H9 (cell line): ENCODE measurements around the gene ADAP2. TPM values are rescaled to one million over a fixed set of nuclear protein-coding genes. Genes with fewer than 3 reads are reported as not detected.

Experiments
- DNase-seq: peaks from one replicate; pipeline ENCODE4 v3.0.0-alpha.2; 2017
- H2AFZ ChIP-seq: one replicate; pipeline ENCODE4 v1.6.1; 2013; ENCODE audit warnings: mild to moderate bottlenecking, low read length, control low read depth, moderate library complexity
- H2AK5ac ChIP-seq: 2 replicates; pipeline ENCODE4 v1.6.1; 2013; ENCODE audit warnings: low read length, control low read depth, mixed read lengths; ENCODE audit not compliant: insufficient read length
- H2BK120ac ChIP-seq: one replicate; pipeline ENCODE4 v1.6.1; 2013; ENCODE audit warnings: low read depth, mild to moderate bottlenecking, low read length, control low read depth, inconsistent platforms; ENCODE audit not compliant: poor library complexity, severe bottlenecking
- H2BK12ac ChIP-seq: 2 replicates; pipeline ENCODE4 v1.6.1; 2013; ENCODE audit warnings: low read length, control low read depth, mixed read lengths, low read depth; ENCODE audit not compliant: insufficient read length
- H2BK15ac ChIP-seq: 2 replicates; pipeline ENCODE4 v1.6.1; 2013; ENCODE audit warnings: low read depth, low read length, control low read depth
- H2BK20ac ChIP-seq: one replicate; pipeline ENCODE4 v1.6.1; 2013; ENCODE audit warnings: low read depth, mild to moderate bottlenecking, low read length, control low read depth, inconsistent platforms; ENCODE audit not compliant: poor library complexity, severe bottlenecking
- H2BK5ac ChIP-seq: 2 replicates; pipeline ENCODE4 v1.6.1; 2013; ENCODE audit warnings: low read length, control low read depth, mixed read lengths; ENCODE audit not compliant: insufficient read length
- H3K14ac ChIP-seq: 2 replicates; pipeline ENCODE4 v1.6.1; 2013; ENCODE audit warnings: low read length, control low read depth; ENCODE audit not compliant: insufficient read depth
- H3K18ac ChIP-seq: 2 replicates; pipeline ENCODE4 v1.6.1; 2013; ENCODE audit warnings: low read depth, mild to moderate bottlenecking, mixed read lengths, low read length, control low read depth; ENCODE audit not compliant: insufficient read length
- H3K23ac ChIP-seq: 2 replicates; pipeline ENCODE4 v1.6.1; 2013; ENCODE audit warnings: low read length, control low read depth, mixed read lengths, low read depth; ENCODE audit not compliant: insufficient read length
- H3K23me2 ChIP-seq: 2 replicates; pipeline ENCODE4 v1.6.1; 2013; ENCODE audit warnings: low read depth, mild to moderate bottlenecking, mixed read lengths, low read length, control low read depth; ENCODE audit not compliant: insufficient read length, poor library complexity, severe bottlenecking
- H3K27ac ChIP-seq: 2 replicates; pipeline ENCODE4 v1.5.1; 2013; ENCODE audit warnings: low read length, control low read depth, mixed read lengths, low read depth; ENCODE audit not compliant: insufficient read length
- H3K27me3 ChIP-seq: 2 replicates; pipeline ENCODE4 v1.6.1; 2013; ENCODE audit warnings: low read length, control low read depth, inconsistent platforms; ENCODE audit not compliant: insufficient read depth
- H3K4ac ChIP-seq: 2 replicates; pipeline ENCODE4 v1.6.1; 2013; ENCODE audit warnings: low read depth, mild to moderate bottlenecking, control low read depth, inconsistent platforms, low read length, moderate library complexity
- H3K4me1 ChIP-seq: 2 replicates; pipeline ENCODE4 v1.6.1; 2013; ENCODE audit warnings: low read length, control low read depth, inconsistent platforms; ENCODE audit not compliant: insufficient read depth
- H3K4me2 ChIP-seq: 2 replicates; pipeline ENCODE4 v1.6.1; 2013; ENCODE audit warnings: low read length, control low read depth, mixed read lengths; ENCODE audit not compliant: insufficient read length, insufficient read depth
- H3K56ac ChIP-seq: 2 replicates; pipeline ENCODE4 v1.6.1; 2013; ENCODE audit warnings: low read depth, mild to moderate bottlenecking, mixed read lengths, low read length, control low read depth; ENCODE audit not compliant: insufficient read length
- H3K79me1 ChIP-seq: 2 replicates; pipeline ENCODE4 v1.6.1; 2013; ENCODE audit warnings: low read depth, mild to moderate bottlenecking, moderate library complexity, low read length, control low read depth, inconsistent platforms; ENCODE audit not compliant: insufficient read depth, poor library complexity, severe bottlenecking
- H3K79me2 ChIP-seq: 2 replicates; pipeline ENCODE4 v1.6.1; 2013; ENCODE audit warnings: low read length, control low read depth, inconsistent platforms; ENCODE audit not compliant: insufficient read depth
- H3K9ac ChIP-seq: 2 replicates; pipeline ENCODE4 v1.6.1; 2013; ENCODE audit warnings: low read length, control low read depth, mixed read lengths; ENCODE audit not compliant: insufficient read length; ENCODE audit errors: extremely low read depth
- H3K9me3 ChIP-seq: one replicate; pipeline ENCODE4 v1.6.1; 2013; ENCODE audit warnings: low read depth, low read length, inconsistent platforms; ENCODE audit not compliant: control insufficient read depth
- H3T11ph ChIP-seq: one replicate; pipeline ENCODE4 v1.6.1; 2013; ENCODE audit warnings: mild to moderate bottlenecking, low read length, control low read depth, inconsistent platforms
- H4K20me1 ChIP-seq: one replicate; pipeline ENCODE4 v1.6.1; 2013; ENCODE audit not compliant: control insufficient read depth, insufficient read length, insufficient read depth
- H4K5ac ChIP-seq: 2 replicates; pipeline ENCODE4 v1.6.1; 2013; ENCODE audit warnings: low read depth, mild to moderate bottlenecking, mixed read lengths, low read length, control low read depth; ENCODE audit not compliant: insufficient read length
- H4K8ac ChIP-seq: replicated peaks from 2 replicates; pipeline ENCODE4 v1.6.1; 2013; ENCODE audit warnings: low read length, control low read depth, mixed read lengths, low read depth; ENCODE audit not compliant: insufficient read length
- H4K91ac ChIP-seq: 2 replicates; pipeline ENCODE4 v1.6.1; 2013; ENCODE audit warnings: low read depth, mild to moderate bottlenecking, moderate library complexity, mixed read lengths, low read length, control low read depth; ENCODE audit not compliant: insufficient read length
- H3K27ac Mint-ChIP-seq, 3 experiments: 2 replicates in 2 of 3; 3 replicates in 1 of 3; pipeline ENCODE4 v1.8.0; 2020 to 2021; ENCODE audit warnings: mixed read lengths in 3 of 3, mild to moderate bottlenecking in 1 of 3, moderate library complexity in 1 of 3
- H3K27me3 Mint-ChIP-seq: 2 replicates; pipeline ENCODE4 v1.8.0; 2021; ENCODE audit warnings: low read depth, mild to moderate bottlenecking, moderate library complexity, mixed read lengths
- H3K36me3 Mint-ChIP-seq, 3 experiments: 2 replicates in 2 of 3; 3 replicates in 1 of 3; pipeline ENCODE4 v1.8.0; 2020 to 2021; ENCODE audit warnings: low read depth in 3 of 3, mixed read lengths in 3 of 3; ENCODE audit not compliant: insufficient read depth in 1 of 3
- H3K4me1 Mint-ChIP-seq, 2 experiments: 2 replicates each; pipeline ENCODE4 v1.8.0; 2020; ENCODE audit warnings: mixed read lengths in 2 of 2
- H3K4me3 Mint-ChIP-seq, 2 experiments: 2 replicates in 1 of 2; 3 replicates in 1 of 2; pipeline ENCODE4 v1.8.0; 2020 to 2021; ENCODE audit warnings: mild to moderate bottlenecking in 2 of 2, mixed read lengths in 2 of 2, moderate library complexity in 1 of 2
- H3K9me3 Mint-ChIP-seq, 2 experiments: 2 replicates in 1 of 2; 3 replicates in 1 of 2; pipeline ENCODE4 v1.8.0; 2020; ENCODE audit warnings: mild to moderate bottlenecking in 2 of 2, mixed read lengths in 2 of 2, moderate library complexity in 1 of 2
- CTCF ChIP-seq: fragments of 200-600 bp; sonication (generic); conservative IDR thresholded peaks from 3 replicates; pipeline ENCODE4 v1.8.0; 2021; ENCODE audit warnings: antibody characterized with exemption, mild to moderate bottlenecking
- WGBS: extraction: QIAGEN DNeasy Blood & Tissue Kit; methylation state at CpG from one replicate; pipeline ENCODE4 v1.1.7; 2013; ENCODE audit warnings: missing lambda C conversion rate, low lambda C conversion rate, mixed read lengths; ENCODE audit not compliant: insufficient read length; ENCODE audit errors: extremely low coverage; 5-methylcytosine and 5-hydroxymethylcytosine counted together
- total RNA-seq: library from RNA; stranded (reverse); gene quantifications from 2 replicates; pipeline ENCODE4 v1.2.1, GENCODE V29; 2021

The ADAP2 gene
- total RNA-seq, 1 experiment from 2014 or later, result 1.2 TPM

- Histone ChIP-seq H2BK120ac (no peak overlapping the region), H2AFZ (no peak overlapping the region), H4K91ac (no peak overlapping the region), H3K27ac (no peak overlapping the region), H2BK15ac (no peak overlapping the region), H3T11ph (no peak overlapping the region), H3K9ac (no peak overlapping the region), H2BK5ac (no peak overlapping the region), H3K79me1 (no peaks in the 10 kb centered on the region), H3K27me3 (peaks cover 21% of the 10 kb centered on the region; the same call in 1 of the 2 replicates), H4K8ac (no peak overlapping the region), H2BK20ac (no peak overlapping the region), H3K9me3 (no peaks in the 10 kb centered on the region), H4K5ac (no peak overlapping the region), H2BK12ac (no peak overlapping the region), H3K79me2 (no peaks in the 10 kb centered on the region), H3K4me2 (peak overlapping the region; percentile 84), H3K23me2 (peaks cover 10% of the 10 kb centered on the region), H3K56ac (no peak overlapping the region), H2AK5ac (no peak overlapping the region), H3K23ac (no peak overlapping the region), H4K20me1 (no peaks in the 10 kb centered on the region), H3K14ac (no peak overlapping the region; the same call in 1 of the 2 replicates), H3K18ac (no peak overlapping the region), H3K4ac (no peak overlapping the region), H3K4me1 (peaks cover 2% of the 10 kb centered on the region; the same call in 1 of the 2 replicates)
- Mint-ChIP-seq H3K9me3 (0 out of 5 replicates have a peak, but pooled peaks cover 0 to 2% of the 10 kb centered on the region in 2 experiments), H3K27me3 (peaks cover 77% of the 10 kb centered on the region), H3K4me3 (peak overlapping the region; percentile 60 to 77), H3K36me3 (no peaks in the 10 kb centered on the region; a peak in 1 of 7 replicates), H3K27ac (no peak overlapping the region), H3K4me1 (peaks cover 20 to 22% of the 10 kb centered on the region in 2 experiments)
- WGBS, result no CpG with 5 or more reads among the region's 66 CpGs
- no peak for TF ChIP-seq CTCF
- peak; percentile 62 for DNase-seq
Measured at GRCh38 chr17:30922235-30923030, 688 bp downstream of the ADAP2 start.
